K562 (cell line): ENCODE measurements around the gene FAM151A. TPM values are rescaled to one million over a fixed set of nuclear protein-coding genes. Genes with fewer than 3 reads are reported as not detected.

Source experiments
- RB1 ChIP-seq: fragments of 450-650 bp; IDR thresholded peaks from 2 replicates; pipeline ENCODE4 v1.6.1; 2017; ENCODE audit warnings: low read depth, mild to moderate bottlenecking
- RBM34 ChIP-seq: fragments of 200-400 bp; formaldehyde crosslinking; IDR thresholded peaks from 2 replicates; pipeline ENCODE4 v1.6.1; 2018; ENCODE audit warnings: low read length, borderline replicate concordance; ENCODE audit not compliant: insufficient read depth
- SMAD1 ChIP-seq: fragments of 150-350 bp; IDR thresholded peaks from 2 replicates; pipeline ENCODE4 v1.6.1; 2014; ENCODE audit warnings: low read length, low read depth; ENCODE audit not compliant: partially characterized antibody
- ZNF76 ChIP-seq: fragments of 250-450 bp; sonication (Bioruptor Pico); IDR thresholded peaks from 2 replicates; pipeline ENCODE4 v1.4.0; 2020; ENCODE audit warnings: mild to moderate bottlenecking, moderate library complexity, borderline replicate concordance
- polyA plus RNA-seq, 8 experiments: library from polyadenylated mRNA; depleted of rRNA in 4 of 8; stranded (reverse) in 5 of 8; unstranded in 3 of 8; fragments of >200 nt; fragmentation: Nextera tagmentation in 2 of 8; fragmentation: Illumina TruSeq in 1 of 8; extraction: Ambion mirVana in 2 of 8; extraction: Trizol in 1 of 8; gene quantifications; 2 replicates each; pipeline versions ENCODE4 v1.2.1 to v1.2.3, GENCODE V29; 2011 to 2014; ENCODE audit warnings: inconsistent platforms in 1 of 8, missing spikeins in 1 of 8
- total RNA-seq, 7 experiments: library from RNA; depleted of rRNA in 6 of 7; stranded (reverse); fragments of >200 nt in 6 of 7; fragmentation: Illumina TruSeq in 2 of 7; extraction: Trizol in 2 of 7; gene quantifications; 2 replicates each; pipeline versions ENCODE4 v1.2.1 to v1.2.3, GENCODE V29; 2011 to 2021; ENCODE audit warnings: low replicate concordance in 1 of 7
- TF ChIP-seq, protein P1 (sequence below): fragments of 250-450 bp; sonication (Bioruptor Pico); IDR thresholded peaks from 2 replicates; pipeline ENCODE4 v1.4.0; 2020
- TF ChIP-seq, protein P2 (sequence below): IDR thresholded peaks from 2 replicates; pipeline ENCODE4 v1.6.1; 2014; ENCODE audit warnings: antibody characterized with exemption

FAM151A gene
- total and polyA plus RNA-seq, 9 of the 15 experiments (the other 6 are each of a cell fraction or from before 2014, with no cell fraction given), result not detected

DNA sequence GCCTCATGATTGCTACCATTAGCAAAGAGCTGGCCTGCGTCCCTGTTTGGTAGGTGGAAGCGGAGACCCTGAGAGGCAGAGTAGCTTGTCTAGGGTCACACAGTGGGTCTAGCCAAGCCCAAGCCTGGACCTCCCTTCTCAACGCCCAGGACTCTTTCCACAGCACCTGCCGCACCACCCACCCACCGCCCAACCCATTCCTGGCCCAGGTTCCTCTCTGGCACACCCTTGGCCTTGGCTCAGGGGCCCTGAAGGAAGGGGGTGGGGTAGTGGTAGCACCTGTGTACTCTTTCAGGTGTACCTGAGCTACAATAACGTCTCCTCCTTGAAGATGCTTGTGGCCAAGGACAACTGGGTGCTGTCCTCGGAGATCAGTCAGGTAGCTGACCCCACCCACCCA, 19.3 kb downstream of the FAM151A start (continued):
- TF ChIP-seq, protein P1, sequence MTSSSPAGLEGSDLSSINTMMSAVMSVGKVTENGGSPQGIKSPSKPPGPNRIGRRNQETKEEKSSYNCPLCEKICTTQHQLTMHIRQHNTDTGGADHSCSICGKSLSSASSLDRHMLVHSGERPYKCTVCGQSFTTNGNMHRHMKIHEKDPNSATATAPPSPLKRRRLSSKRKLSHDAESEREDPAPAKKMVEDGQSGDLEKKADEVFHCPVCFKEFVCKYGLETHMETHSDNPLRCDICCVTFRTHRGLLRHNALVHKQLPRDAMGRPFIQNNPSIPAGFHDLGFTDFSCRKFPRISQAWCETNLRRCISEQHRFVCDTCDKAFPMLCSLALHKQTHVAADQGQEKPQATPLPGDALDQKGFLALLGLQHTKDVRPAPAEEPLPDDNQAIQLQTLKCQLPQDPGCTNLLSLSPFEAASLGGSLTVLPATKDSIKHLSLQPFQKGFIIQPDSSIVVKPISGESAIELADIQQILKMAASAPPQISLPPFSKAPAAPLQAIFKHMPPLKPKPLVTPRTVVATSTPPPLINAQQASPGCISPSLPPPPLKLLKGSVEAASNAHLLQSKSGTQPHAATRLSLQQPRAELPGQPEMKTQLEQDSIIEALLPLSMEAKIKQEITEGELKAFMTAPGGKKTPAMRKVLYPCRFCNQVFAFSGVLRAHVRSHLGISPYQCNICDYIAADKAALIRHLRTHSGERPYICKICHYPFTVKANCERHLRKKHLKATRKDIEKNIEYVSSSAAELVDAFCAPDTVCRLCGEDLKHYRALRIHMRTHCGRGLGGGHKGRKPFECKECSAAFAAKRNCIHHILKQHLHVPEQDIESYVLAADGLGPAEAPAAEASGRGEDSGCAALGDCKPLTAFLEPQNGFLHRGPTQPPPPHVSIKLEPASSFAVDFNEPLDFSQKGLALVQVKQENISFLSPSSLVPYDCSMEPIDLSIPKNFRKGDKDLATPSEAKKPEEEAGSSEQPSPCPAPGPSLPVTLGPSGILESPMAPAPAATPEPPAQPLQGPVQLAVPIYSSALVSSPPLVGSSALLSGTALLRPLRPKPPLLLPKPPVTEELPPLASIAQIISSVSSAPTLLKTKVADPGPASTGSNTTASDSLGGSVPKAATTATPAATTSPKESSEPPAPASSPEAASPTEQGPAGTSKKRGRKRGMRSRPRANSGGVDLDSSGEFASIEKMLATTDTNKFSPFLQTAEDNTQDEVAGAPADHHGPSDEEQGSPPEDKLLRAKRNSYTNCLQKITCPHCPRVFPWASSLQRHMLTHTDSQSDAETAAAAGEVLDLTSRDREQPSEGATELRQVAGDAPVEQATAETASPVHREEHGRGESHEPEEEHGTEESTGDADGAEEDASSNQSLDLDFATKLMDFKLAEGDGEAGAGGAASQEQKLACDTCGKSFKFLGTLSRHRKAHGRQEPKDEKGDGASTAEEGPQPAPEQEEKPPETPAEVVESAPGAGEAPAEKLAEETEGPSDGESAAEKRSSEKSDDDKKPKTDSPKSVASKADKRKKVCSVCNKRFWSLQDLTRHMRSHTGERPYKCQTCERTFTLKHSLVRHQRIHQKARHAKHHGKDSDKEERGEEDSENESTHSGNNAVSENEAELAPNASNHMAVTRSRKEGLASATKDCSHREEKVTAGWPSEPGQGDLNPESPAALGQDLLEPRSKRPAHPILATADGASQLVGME (CRISPR knock-in tag), result no peak
- no peak for TF ChIP-seq RB1
- TF ChIP-seq, protein P2, sequence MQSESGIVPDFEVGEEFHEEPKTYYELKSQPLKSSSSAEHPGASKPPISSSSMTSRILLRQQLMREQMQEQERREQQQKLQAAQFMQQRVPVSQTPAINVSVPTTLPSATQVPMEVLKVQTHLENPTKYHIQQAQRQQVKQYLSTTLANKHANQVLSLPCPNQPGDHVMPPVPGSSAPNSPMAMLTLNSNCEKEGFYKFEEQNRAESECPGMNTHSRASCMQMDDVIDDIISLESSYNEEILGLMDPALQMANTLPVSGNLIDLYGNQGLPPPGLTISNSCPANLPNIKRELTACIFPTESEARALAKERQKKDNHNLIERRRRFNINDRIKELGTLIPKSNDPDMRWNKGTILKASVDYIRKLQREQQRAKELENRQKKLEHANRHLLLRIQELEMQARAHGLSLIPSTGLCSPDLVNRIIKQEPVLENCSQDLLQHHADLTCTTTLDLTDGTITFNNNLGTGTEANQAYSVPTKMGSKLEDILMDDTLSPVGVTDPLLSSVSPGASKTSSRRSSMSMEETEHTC, result no peak
- TF ChIP-seq SMAD1, result no peak
- no peak for TF ChIP-seq RBM34
- TF ChIP-seq ZNF76 (CRISPR knock-in tag), result no peak
